ENCODE measurements around the gene NCOA3.
A peak's percentile ranks its signal among the peaks of the same experiment; 100 is the strongest.
"Not testable (repeated sequence)": the region's sequence is repeated elsewhere in the genome, so short reads cannot be mapped to it uniquely, and the experiment has no call there.

Gene NCOA3

DNA sequence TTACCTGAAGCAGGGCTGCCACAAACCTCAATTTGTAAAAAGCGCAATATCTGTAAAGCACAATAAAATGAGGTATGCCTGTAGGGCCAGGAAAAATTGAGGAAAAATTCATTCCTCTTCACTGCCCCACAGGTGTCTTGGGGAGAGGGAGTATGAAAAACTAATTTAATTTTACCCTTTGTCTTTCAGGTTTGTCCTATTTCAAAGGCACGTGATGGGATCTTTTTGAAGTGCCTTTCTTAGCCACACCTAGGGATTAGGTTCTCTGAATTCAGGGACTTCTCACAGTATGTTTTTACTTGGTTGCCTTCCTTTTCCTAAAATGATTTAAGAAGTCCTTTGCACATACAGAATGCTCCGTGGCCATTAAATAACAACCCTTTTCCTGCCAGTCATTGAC lies 71.9 kb downstream of the NCOA3 start:
- Histone ChIP-seq H3K36me3 (ENCODE audit: insufficient read depth, low read length) (peaks cover 3% of the 10 kb centered on the region; the same call in 1 of the 2 replicates), H3K4me3 (ENCODE audit: low read length) (no peak overlapping the region), H3K9ac (ENCODE audit: low read depth, low read length) (no peak overlapping the region), H3K27me3 (ENCODE audit: insufficient read depth, low read length) (no peaks in the 10 kb centered on the region), H3K4me1 (ENCODE audit: insufficient read depth, low read length) (peaks cover 48% of the 10 kb centered on the region), H3K9me3 (ENCODE audit: insufficient read depth, low read depth, low read length) (0 out of 2 replicates have a peak, but pooled peaks cover 6% of the 10 kb centered on the region), H3K27ac (ENCODE audit: low read depth, low read length) (peak overlapping the region; percentile 37; the same call in 1 of the 2 replicates)
- WGBS: 37% methylated on average over 3 of the region's 3 CpGs

DNA sequence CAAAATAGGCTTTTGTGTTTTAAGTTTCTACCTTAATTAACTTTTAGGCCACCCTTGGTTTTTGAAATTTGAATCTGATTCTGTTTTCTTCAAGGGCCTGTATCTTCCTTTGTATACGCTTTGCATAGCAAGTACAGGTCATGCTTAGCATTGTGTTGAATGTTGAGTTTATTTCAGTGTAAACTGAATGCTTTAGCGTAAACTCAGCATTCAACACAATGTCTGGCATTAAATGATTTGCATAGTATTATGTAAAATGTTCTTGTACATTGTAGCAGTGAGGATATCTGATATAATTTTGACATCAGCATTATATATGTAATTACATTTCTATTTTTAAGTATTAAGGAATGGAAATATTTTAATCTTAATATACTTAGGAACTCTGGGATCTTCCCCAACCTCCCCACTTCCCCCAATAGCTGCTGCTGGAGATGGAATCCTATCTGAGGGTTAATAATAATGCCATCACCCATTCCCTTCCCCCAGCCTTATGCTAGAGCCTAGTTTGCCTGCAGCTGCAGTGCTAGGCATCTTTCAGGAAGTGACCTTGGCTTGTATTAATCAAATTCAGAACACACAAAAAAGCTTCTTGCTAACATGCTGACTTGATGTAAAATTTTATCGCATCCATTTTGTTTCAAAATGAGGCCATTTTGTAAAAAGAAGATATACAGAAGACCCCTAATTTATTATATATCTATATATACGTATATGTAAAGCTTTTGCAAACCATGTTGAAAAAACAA lies 73.1 kb downstream of the NCOA3 start:
- Histone ChIP-seq H3K27me3 (ENCODE audit: insufficient read depth, low read length) (no peaks in the 10 kb centered on the region), H3K27ac (ENCODE audit: low read depth, low read length) (no peak overlapping the region), H3K9me3 (ENCODE audit: insufficient read depth, low read depth, low read length) (0 out of 2 replicates have a peak, but pooled peaks cover 6% of the 10 kb centered on the region), H3K9ac (ENCODE audit: low read depth, low read length) (no peak overlapping the region), H3K4me1 (ENCODE audit: insufficient read depth, low read length) (peaks cover 48% of the 10 kb centered on the region), H3K36me3 (ENCODE audit: insufficient read depth, low read length) (peaks cover 3% of the 10 kb centered on the region; the same call in 1 of the 2 replicates), H3K4me3 (ENCODE audit: low read length) (no peak overlapping the region)
- WGBS: 96% methylated on average over 1 of the region's 4 CpGs

DNA sequence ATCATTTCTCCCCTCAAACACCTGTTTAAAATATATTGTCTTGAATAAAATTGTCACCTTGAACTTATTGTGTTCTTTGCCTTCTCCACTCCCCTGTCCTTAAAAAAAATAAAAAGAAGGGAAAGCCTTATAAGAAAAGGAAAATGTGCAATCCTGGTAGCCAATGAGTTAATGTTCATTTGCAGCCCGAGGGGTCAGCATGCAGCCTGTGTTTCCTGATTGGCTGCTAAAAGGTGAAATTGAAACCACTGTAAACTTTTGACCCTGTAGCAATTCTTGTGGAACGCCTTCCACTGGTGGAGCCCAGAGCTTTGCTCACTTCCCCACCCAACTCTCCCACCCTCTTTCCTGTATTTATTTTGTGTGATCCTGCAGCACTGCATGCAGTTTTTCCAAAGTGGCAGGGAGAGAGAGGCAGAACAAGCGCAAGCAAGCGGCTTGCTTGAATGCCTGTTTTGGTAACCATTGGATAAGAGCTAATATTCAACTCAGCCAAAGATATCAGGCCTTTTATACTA lies 74.9 kb downstream of the NCOA3 start:
- Histone ChIP-seq H3K4me1 (ENCODE audit: insufficient read depth, low read length) (peaks cover 53% of the 10 kb centered on the region), H3K9me3 (ENCODE audit: insufficient read depth, low read depth, low read length) (0 out of 2 replicates have a peak, but pooled peaks cover 4% of the 10 kb centered on the region), H3K36me3 (ENCODE audit: insufficient read depth, low read length) (peaks cover under 1% of the 10 kb centered on the region; the same call in 1 of the 2 replicates), H3K4me3 (ENCODE audit: low read length) (no peak overlapping the region), H3K9ac (ENCODE audit: low read depth, low read length) (no peak overlapping the region), H3K27ac (ENCODE audit: low read depth, low read length) (no peak overlapping the region), H3K27me3 (ENCODE audit: insufficient read depth, low read length) (no peaks in the 10 kb centered on the region)
- WGBS: 24% methylated on average over 4 of the region's 4 CpGs

DNA sequence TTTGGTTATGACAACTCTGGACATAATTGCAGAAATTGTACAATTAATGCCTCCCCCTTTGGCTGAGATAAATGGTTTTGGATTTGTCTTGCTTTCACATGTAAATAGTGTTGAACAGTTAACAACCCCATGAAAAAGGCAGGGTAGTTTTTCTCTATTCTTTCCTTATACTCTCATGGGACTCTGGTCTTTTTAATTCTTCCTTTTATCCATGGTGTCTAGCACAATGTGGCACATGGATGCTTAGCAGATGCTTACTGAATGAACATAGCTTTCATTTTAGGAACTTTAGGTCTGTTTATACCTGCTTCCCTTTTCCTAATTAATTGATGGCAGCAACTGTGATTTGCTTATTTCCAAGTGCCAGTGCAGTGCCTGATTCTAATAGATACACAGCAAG lies 75.6 kb downstream of the NCOA3 start:
- Histone ChIP-seq H3K9me3 (ENCODE audit: insufficient read depth, low read depth, low read length) (no peaks in the 10 kb centered on the region), H3K36me3 (ENCODE audit: insufficient read depth, low read length) (no peaks in the 10 kb centered on the region), H3K27me3 (ENCODE audit: insufficient read depth, low read length) (no peaks in the 10 kb centered on the region), H3K4me3 (ENCODE audit: low read length) (no peak overlapping the region), H3K9ac (ENCODE audit: low read depth, low read length) (no peak overlapping the region), H3K4me1 (ENCODE audit: insufficient read depth, low read length) (peaks cover 53% of the 10 kb centered on the region), H3K27ac (ENCODE audit: low read depth, low read length) (no peak overlapping the region)

DNA sequence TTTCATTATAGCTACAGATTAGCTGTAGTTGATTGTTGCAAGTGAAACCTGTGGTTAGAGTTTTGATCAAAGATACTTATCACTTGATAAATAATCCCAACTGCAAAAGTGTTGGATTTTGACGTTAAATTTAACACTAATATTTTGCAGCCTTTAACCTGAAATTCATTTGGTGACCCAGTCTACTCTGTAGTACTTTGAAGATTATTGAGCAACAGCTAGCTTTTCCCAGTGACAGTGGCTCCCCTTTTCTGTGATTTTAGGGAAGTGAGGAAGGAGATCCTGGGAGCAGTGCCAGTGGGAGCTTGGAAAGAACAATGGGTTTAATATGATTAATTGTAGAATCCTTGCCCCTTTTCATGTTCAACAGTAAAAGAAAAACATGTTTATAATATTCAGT lies 76.9 kb downstream of the NCOA3 start:
- H3K4me1 ChIP-seq (ENCODE audit: insufficient read depth, low read length): peaks cover 44% of the 10 kb centered on the region
- H3K27me3 ChIP-seq (ENCODE audit: insufficient read depth, low read length): no peaks in the 10 kb centered on the region
- 92% methylated on average over 1 of the region's 1 CpG for WGBS
- H3K27ac ChIP-seq (ENCODE audit: low read depth, low read length): no peak overlapping the region
- no peak overlapping the region for H3K9ac ChIP-seq (ENCODE audit: low read depth, low read length)
- H3K9me3 ChIP-seq (ENCODE audit: insufficient read depth, low read depth, low read length): no peaks in the 10 kb centered on the region
- H3K4me3 ChIP-seq (ENCODE audit: low read length): no peak overlapping the region
- H3K36me3 ChIP-seq (ENCODE audit: insufficient read depth, low read length): no peaks in the 10 kb centered on the region

DNA sequence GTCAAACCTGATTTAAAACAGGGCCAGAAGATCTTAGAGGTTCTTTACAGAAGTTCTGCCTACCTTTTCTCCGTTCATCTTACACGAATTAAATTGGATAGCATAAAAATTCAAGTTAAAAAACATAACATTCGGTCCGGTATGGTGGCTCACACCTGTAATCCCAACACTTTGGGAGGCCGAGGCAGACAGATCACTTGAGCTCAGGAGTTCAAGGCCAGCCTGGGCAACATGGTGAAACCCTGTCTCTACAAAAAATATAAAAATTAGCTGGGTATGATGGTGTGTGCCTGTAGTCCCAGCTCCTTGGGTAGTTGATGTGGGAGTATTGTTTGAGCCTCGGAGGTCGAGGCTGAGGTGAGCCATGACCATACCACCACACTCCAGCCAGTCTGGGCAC lies 79.0 kb downstream of the NCOA3 start:
- not testable (repeated sequence) for H3K27me3 ChIP-seq (ENCODE audit: insufficient read depth, low read length); H3K9me3 ChIP-seq (ENCODE audit: insufficient read depth, low read depth, low read length); H3K36me3 ChIP-seq (ENCODE audit: insufficient read depth, low read length); H3K27ac ChIP-seq (ENCODE audit: low read depth, low read length); H3K9ac ChIP-seq (ENCODE audit: low read depth, low read length); H3K4me3 ChIP-seq (ENCODE audit: low read length)
- 97% methylated on average over 5 of the region's 7 CpGs for WGBS
- peaks cover 27% of the 10 kb centered on the region for H3K4me1 ChIP-seq (ENCODE audit: insufficient read depth, low read length)

DNA sequence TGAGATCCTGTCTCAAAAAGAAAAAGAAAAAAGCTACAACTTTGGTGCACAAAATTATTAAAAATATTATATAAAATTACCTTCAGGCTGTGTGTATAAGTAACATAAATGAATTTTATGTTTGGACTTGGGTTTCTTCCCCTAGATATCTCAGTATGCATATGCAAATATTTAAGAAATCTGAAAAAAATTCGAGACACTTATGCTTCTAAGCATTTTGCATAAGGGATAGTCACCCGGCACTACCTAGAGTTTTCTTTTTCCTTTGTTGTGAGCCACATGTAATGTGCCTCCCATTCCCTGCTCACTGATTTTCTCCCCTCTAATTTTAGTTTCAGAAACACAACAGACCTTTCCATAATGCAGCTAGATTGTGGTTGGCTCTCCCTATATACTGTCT lies 79.4 kb downstream of the NCOA3 start:
- Histone ChIP-seq H3K27me3 (ENCODE audit: insufficient read depth, low read length) (no peaks in the 10 kb centered on the region), H3K4me1 (ENCODE audit: insufficient read depth, low read length) (peaks cover 23% of the 10 kb centered on the region), H3K4me3 (ENCODE audit: low read length) (no peak overlapping the region), H3K27ac (ENCODE audit: low read depth, low read length) (no peak overlapping the region), H3K9me3 (ENCODE audit: insufficient read depth, low read depth, low read length) (no peaks in the 10 kb centered on the region), H3K36me3 (ENCODE audit: insufficient read depth, low read length) (no peaks in the 10 kb centered on the region; the same call in 1 of the 2 replicates), H3K9ac (ENCODE audit: low read depth, low read length) (no peak overlapping the region)
- 87% methylated on average over 2 of the region's 2 CpGs for WGBS

DNA sequence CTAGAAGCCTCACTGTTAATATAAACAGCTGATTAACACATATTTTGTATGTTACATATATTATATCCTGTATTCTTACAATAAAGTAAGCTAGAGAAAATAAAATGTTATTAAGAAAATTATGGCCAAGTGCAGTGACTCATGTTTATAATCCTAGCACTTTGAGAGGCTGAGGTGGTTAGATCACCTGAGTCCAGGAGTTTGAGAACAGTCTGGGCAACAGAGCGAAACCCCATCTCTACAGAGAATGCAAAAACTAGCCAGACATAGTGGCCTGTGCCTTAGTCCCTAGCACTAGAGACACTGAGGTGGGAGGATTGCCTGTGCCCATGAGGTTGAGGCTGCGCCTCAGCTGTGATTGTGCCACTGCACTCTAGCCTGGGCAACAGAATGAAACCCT lies 81.9 kb downstream of the NCOA3 start:
- Histone ChIP-seq H3K9me3 (ENCODE audit: insufficient read depth, low read depth, low read length) (no peaks in the 10 kb centered on the region), H3K9ac (ENCODE audit: low read depth, low read length) (no peak overlapping the region), H3K4me1 (ENCODE audit: insufficient read depth, low read length) (peaks cover 25% of the 10 kb centered on the region), H3K27ac (ENCODE audit: low read depth, low read length) (no peak overlapping the region), H3K27me3 (ENCODE audit: insufficient read depth, low read length) (no peaks in the 10 kb centered on the region), H3K36me3 (ENCODE audit: insufficient read depth, low read length) (no peaks in the 10 kb centered on the region; the same call in 1 of the 2 replicates), H3K4me3 (ENCODE audit: low read length) (no peak overlapping the region)
- 95% methylated on average over 2 of the region's 2 CpGs for WGBS

DNA sequence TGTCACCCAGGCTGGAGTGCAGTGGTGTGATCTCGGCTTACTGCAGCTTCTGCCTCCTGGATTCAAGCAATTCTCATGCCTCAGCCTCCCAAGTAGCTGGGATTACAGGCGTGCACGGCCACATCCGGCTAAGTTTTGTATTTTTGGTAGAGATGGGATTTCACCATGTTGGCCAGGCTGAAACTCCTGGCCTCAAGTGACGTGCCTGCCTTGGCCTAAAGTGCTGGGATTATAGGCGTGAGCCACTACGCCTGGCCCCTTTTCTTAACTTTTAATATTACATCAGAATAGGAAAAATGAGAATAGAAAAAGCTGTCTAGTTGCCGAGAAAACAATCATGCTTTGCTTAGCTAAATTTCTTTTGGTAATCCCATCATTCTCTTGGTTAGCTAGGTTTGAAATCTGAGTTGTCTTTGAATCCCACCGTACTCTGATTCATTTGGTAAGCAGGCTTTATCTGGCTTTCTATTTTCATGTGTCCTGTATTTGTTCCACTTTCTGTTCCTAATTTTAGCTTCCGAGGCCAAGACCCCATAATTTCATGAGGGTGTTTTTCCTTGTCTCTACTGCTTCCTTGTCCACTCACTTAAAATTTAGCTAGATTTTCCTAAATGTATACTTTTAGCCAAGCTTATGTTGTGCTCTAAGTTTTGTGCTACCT lies 83.5 kb downstream of the NCOA3 start:
- H3K27me3 ChIP-seq (ENCODE audit: insufficient read depth, low read length): no peaks in the 10 kb centered on the region
- no peak overlapping the region for H3K4me3 ChIP-seq (ENCODE audit: low read length)
- no peaks in the 10 kb centered on the region; the same call in 1 of the 2 replicates for H3K36me3 ChIP-seq (ENCODE audit: insufficient read depth, low read length)
- H3K27ac ChIP-seq (ENCODE audit: low read depth, low read length): 0 out of 2 replicates have a peak overlapping the region, but pooled peaks have one; percentile 33
- 89% methylated on average over 8 of the region's 10 CpGs for WGBS
- peaks cover 25% of the 10 kb centered on the region for H3K4me1 ChIP-seq (ENCODE audit: insufficient read depth, low read length)
- no peaks in the 10 kb centered on the region for H3K9me3 ChIP-seq (ENCODE audit: insufficient read depth, low read depth, low read length)
- no peak overlapping the region for H3K9ac ChIP-seq (ENCODE audit: low read depth, low read length)

DNA sequence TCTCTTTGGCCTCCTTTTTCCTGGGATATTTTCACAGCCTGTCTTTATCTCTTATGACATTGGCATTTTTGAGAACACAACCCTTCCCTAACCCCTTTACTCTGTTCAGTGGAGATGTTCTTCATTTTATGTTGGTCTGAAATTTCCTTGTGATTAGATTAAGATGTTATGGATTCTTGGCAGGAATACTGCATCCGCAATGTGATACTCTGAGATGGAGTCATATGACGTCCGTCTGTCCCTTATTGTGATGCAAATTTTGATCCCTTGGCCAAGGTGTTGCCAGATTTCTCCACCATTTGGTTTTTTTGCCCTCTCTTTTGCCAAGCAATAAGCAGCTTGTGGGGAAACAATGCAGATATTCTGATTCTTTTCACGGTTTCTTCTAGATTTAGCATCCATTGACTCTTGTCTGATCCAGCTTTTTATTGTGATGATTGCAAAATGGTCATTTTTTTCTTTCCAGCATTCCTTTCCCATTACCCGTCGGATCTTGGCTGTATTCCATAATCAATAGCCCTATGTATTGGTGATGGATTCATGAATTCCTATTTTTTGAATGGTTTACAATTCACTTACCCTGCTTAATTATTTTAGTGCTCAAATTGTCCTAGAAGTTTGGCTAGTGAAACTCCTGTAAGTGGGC lies 85.1 kb downstream of the NCOA3 start:
- H3K27me3 ChIP-seq (ENCODE audit: insufficient read depth, low read length): no peaks in the 10 kb centered on the region
- H3K9me3 ChIP-seq (ENCODE audit: insufficient read depth, low read depth, low read length): no peaks in the 10 kb centered on the region
- WGBS: 64% methylated on average over 4 of the region's 6 CpGs
- peaks cover 24% of the 10 kb centered on the region for H3K4me1 ChIP-seq (ENCODE audit: insufficient read depth, low read length)
- no peaks in the 10 kb centered on the region; the same call in 1 of the 2 replicates for H3K36me3 ChIP-seq (ENCODE audit: insufficient read depth, low read length)
- H3K4me3 ChIP-seq (ENCODE audit: low read length): no peak overlapping the region
- no peak overlapping the region for H3K27ac ChIP-seq (ENCODE audit: low read depth, low read length)
- no peak overlapping the region for H3K9ac ChIP-seq (ENCODE audit: low read depth, low read length)

DNA sequence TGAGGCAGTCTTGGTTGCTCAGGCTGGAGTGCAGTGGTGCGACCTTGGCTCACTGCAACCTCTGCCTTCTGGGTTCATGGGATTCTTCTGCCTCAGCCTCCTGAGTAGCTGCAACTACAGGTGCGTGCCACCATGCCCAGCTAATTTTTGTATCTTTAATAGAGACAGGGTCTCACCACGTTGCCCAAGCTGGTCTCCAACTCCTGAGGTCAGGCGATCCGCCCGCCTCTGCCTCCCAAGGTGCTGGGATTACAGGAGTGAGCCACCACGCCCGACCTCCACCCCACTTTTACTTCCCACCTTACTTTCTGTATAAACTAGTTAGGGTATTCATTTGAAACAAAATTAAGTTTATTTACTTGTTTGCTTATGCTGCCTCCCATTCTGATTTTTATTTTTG lies 86.5 kb downstream of the NCOA3 start:
- no peaks in the 10 kb centered on the region for H3K27me3 ChIP-seq (ENCODE audit: insufficient read depth, low read length)
- no peaks in the 10 kb centered on the region; the same call in 1 of the 2 replicates for H3K36me3 ChIP-seq (ENCODE audit: insufficient read depth, low read length)
- no peak overlapping the region for H3K9ac ChIP-seq (ENCODE audit: low read depth, low read length)
- no peaks in the 10 kb centered on the region for H3K9me3 ChIP-seq (ENCODE audit: insufficient read depth, low read depth, low read length)
- H3K27ac ChIP-seq (ENCODE audit: low read depth, low read length): no peak overlapping the region
- peaks cover 24% of the 10 kb centered on the region for H3K4me1 ChIP-seq (ENCODE audit: insufficient read depth, low read length)
- WGBS: 90% methylated on average over 6 of the region's 8 CpGs
- H3K4me3 ChIP-seq (ENCODE audit: low read length): no peak overlapping the region

Data from HUES64 (cell line).